Astrocyte (in vitro differentiated cells and primary cell): ENCODE data around the gene SP9. TPM values are rescaled to one million over a fixed set of nuclear protein-coding genes. Genes with fewer than 3 reads are reported as not detected.
A peak's percentile ranks its signal among the peaks of the same experiment; 100 is the strongest.

ENCODE experiments used
- DNase-seq: peaks from one replicate; pipeline ENCODE4 v3.0.0-alpha.2; 2010; ENCODE audit warnings: low read depth
- FAIRE-seq: peaks from 2 replicates; lab custom pipeline; 2011; peaks lifted over from hg19 to GRCh38; lab: Jason Lieb, UNC
- H2AFZ ChIP-seq: 2 replicates; pipeline ENCODE4 v1.6.0; 2012; ENCODE audit warnings: low read depth, low read length, inconsistent platforms
- H3K27ac ChIP-seq: 2 replicates; pipeline ENCODE4 v1.5.1; 2011; ENCODE audit warnings: low read depth, low read length, inconsistent platforms
- H3K27me3 ChIP-seq: 2 replicates; pipeline ENCODE4 v1.6.0; 2011; ENCODE audit warnings: low read length, inconsistent platforms; ENCODE audit not compliant: insufficient read depth
- H3K36me3 ChIP-seq: 2 replicates; pipeline ENCODE4 v1.5.1; 2011; ENCODE audit warnings: low read length, inconsistent platforms; ENCODE audit not compliant: insufficient read depth
- H3K4me1 ChIP-seq: 2 replicates; pipeline ENCODE4 v1.5.1; 2011; ENCODE audit warnings: low read length, inconsistent platforms; ENCODE audit not compliant: insufficient read depth
- H3K4me2 ChIP-seq: 2 replicates; pipeline ENCODE4 v1.6.0; 2012; ENCODE audit warnings: low read length, inconsistent platforms
- H3K4me3 ChIP-seq: 2 replicates; pipeline ENCODE4 v1.5.1; 2011; ENCODE audit warnings: low read depth, mild to moderate bottlenecking, low read length, inconsistent platforms; ENCODE audit not compliant: insufficient read depth
- H3K79me2 ChIP-seq: 2 replicates; pipeline ENCODE4 v1.6.0; 2012; ENCODE audit warnings: mild to moderate bottlenecking, low read length, inconsistent platforms; ENCODE audit not compliant: insufficient read depth
- H3K9ac ChIP-seq: 2 replicates; pipeline ENCODE4 v1.6.0; 2012; ENCODE audit warnings: mild to moderate bottlenecking, low read length, inconsistent platforms
- H3K9me3 ChIP-seq: 2 replicates; pipeline ENCODE4 v1.5.1; 2012; ENCODE audit warnings: low read depth, mild to moderate bottlenecking, low read length, inconsistent platforms; ENCODE audit not compliant: insufficient read depth
- H4K20me1 ChIP-seq: 2 replicates; pipeline ENCODE4 v1.6.0; 2012; ENCODE audit warnings: low read length, inconsistent platforms; ENCODE audit not compliant: insufficient read depth
- H3K27ac Mint-ChIP-seq: one replicate; pipeline ENCODE4 v1.8.0; 2021; ENCODE audit warnings: mild to moderate bottlenecking, mixed read lengths; ENCODE audit not compliant: unreplicated experiment
- H3K27me3 Mint-ChIP-seq: one replicate; pipeline ENCODE4 v1.8.0; 2021; ENCODE audit warnings: low read depth, mixed read lengths; ENCODE audit not compliant: unreplicated experiment
- H3K36me3 Mint-ChIP-seq: one replicate; pipeline ENCODE4 v1.8.0; 2021; ENCODE audit warnings: low read depth, mixed read lengths; ENCODE audit not compliant: unreplicated experiment
- H3K4me1 Mint-ChIP-seq: one replicate; pipeline ENCODE4 v1.8.0; 2021; ENCODE audit warnings: low read depth, mixed read lengths; ENCODE audit not compliant: unreplicated experiment
- H3K4me3 Mint-ChIP-seq: one replicate; pipeline ENCODE4 v1.8.0; 2021; ENCODE audit warnings: mild to moderate bottlenecking, moderate library complexity, mixed read lengths; ENCODE audit not compliant: unreplicated experiment
- H3K9me3 Mint-ChIP-seq: one replicate; pipeline ENCODE4 v1.8.0; 2021; ENCODE audit warnings: mild to moderate bottlenecking, mixed read lengths; ENCODE audit not compliant: unreplicated experiment
- CTCF ChIP-seq: IDR thresholded peaks from 2 replicates; pipeline ENCODE4 v1.5.1; 2011; ENCODE audit warnings: low read depth, mild to moderate bottlenecking, inconsistent platforms, low read length, moderate library complexity; ENCODE audit not compliant: insufficient read depth
- EZH2 ChIP-seq: IDR thresholded peaks from 2 replicates; pipeline ENCODE4 v1.6.1; 2012; ENCODE audit warnings: mild to moderate bottlenecking, low read length, inconsistent platforms; ENCODE audit not compliant: insufficient read depth
- total RNA-seq: library from RNA; stranded (reverse); gene quantifications from 2 replicates; pipeline ENCODE4 v1.2.1, GENCODE V29; 2021

The SP9 gene
- total RNA-seq, 1 donor from 2014 or later = not detected

- no peak for TF ChIP-seq CTCF
- TF ChIP-seq EZH2 = peak; percentile 80
- Histone ChIP-seq H3K36me3 (no peaks in the 10 kb centered on the region), H3K9me3 (no peaks in the 10 kb centered on the region), H4K20me1 (peaks cover 40% of the 10 kb centered on the region), H3K4me1 (peaks cover 8% of the 10 kb centered on the region), H3K9ac (no peak overlapping the region), H3K4me2 (peak overlapping the region; percentile 67), H3K27me3 (peaks cover 97% of the 10 kb centered on the region), H3K79me2 (no peaks in the 10 kb centered on the region), H3K27ac (no peak overlapping the region), H2AFZ (no peak overlapping the region), H3K4me3 (peak overlapping the region; percentile 20)
- Mint-ChIP-seq H3K27ac (peak overlapping the region; percentile 53), H3K27me3 (peaks cover 74% of the 10 kb centered on the region), H3K4me3 (no peak overlapping the region), H3K4me1 (peaks cover 11% of the 10 kb centered on the region), H3K36me3 (peaks cover 2% of the 10 kb centered on the region), H3K9me3 (peaks cover 15% of the 10 kb centered on the region)
- FAIRE-seq (no peak), DNase-seq (no peak)
Observed at GRCh38 chr2:174333372-174334277, 1.1 kb upstream of the SP9 start.

GRCh38 chr2:174334278-174334715, 457 bp upstream of the SP9 start:
- no peak for DNase-seq
- Histone ChIP-seq H3K27ac (no peak overlapping the region), H3K9ac (no peak overlapping the region), H2AFZ (no peak overlapping the region), H3K79me2 (no peaks in the 10 kb centered on the region), H3K4me1 (peaks cover 8% of the 10 kb centered on the region), H3K4me2 (peak overlapping the region; percentile 67), H3K4me3 (no peak overlapping the region), H3K27me3 (peaks cover 97% of the 10 kb centered on the region), H4K20me1 (peaks cover 40% of the 10 kb centered on the region), H3K9me3 (no peaks in the 10 kb centered on the region), H3K36me3 (no peaks in the 10 kb centered on the region)
- Mint-ChIP-seq H3K9me3 (peaks cover 14% of the 10 kb centered on the region), H3K27me3 (peaks cover 74% of the 10 kb centered on the region), H3K4me3 (no peak overlapping the region), H3K27ac (peak overlapping the region; percentile 53), H3K36me3 (peaks cover 2% of the 10 kb centered on the region), H3K4me1 (peaks cover 11% of the 10 kb centered on the region)
- no peak for TF ChIP-seq CTCF
- TF ChIP-seq EZH2 = no peak
- no peak for FAIRE-seq
